GM19099 (cell line): Measurements from ENCODE around the gene CABLES2.

Experiments
- POLR2A ChIP-seq: IDR thresholded peaks from 3 replicates; pipeline ENCODE4 v1.6.1; 2011; ENCODE audit warnings: low read depth; ENCODE audit not compliant: insufficient read length; ENCODE audit errors: extremely low read depth

The CABLES2 gene

GRCh38 chr20:62352402-62353288 lies 54.4 kb downstream of the CABLES2 start:
- no peak for TF ChIP-seq POLR2A

GRCh38 chr20:62351469-62352401 lies 55.4 kb downstream of the CABLES2 start:
- no peak for TF ChIP-seq POLR2A

GRCh38 chr20:62350629-62351422 lies 56.3 kb downstream of the CABLES2 start:
- TF ChIP-seq POLR2A, result no peak

- no peak for TF ChIP-seq POLR2A
These were observed 56.9 kb downstream of the CABLES2 start for GRCh38 chr20:62350098-62350628.

GRCh38 chr20:62349556-62350097 lies 57.5 kb downstream of the CABLES2 start:
- no peak for TF ChIP-seq POLR2A

- TF ChIP-seq POLR2A, result no peak
These were observed 58.5 kb downstream of the CABLES2 start for GRCh38 chr20:62348604-62349003.

GRCh38 chr20:62347445-62347844 lies 59.6 kb downstream of the CABLES2 start:
- TF ChIP-seq POLR2A, result no peak

GRCh38 chr20:62347151-62347404 lies 60.0 kb downstream of the CABLES2 start:
- no peak for TF ChIP-seq POLR2A

GRCh38 chr20:62346398-62347150 lies 60.5 kb downstream of the CABLES2 start:
- TF ChIP-seq POLR2A, result no peak

GRCh38 chr20:62345681-62346370 lies 61.3 kb downstream of the CABLES2 start:
- no peak for TF ChIP-seq POLR2A

GRCh38 chr20:62344782-62345181 lies 62.3 kb downstream of the CABLES2 start:
- no peak for TF ChIP-seq POLR2A

- TF ChIP-seq POLR2A, result no peak
These were observed 63.0 kb downstream of the CABLES2 start for GRCh38 chr20:62344092-62344491.

GRCh38 chr20:62342910-62343309 lies 64.2 kb downstream of the CABLES2 start:
- no peak for TF ChIP-seq POLR2A
